Mesangial cell (primary cell): ENCODE measurements around the gene MZT2A. TPM values are rescaled to one million over a fixed set of nuclear protein-coding genes. Genes with fewer than 3 reads are reported as not detected.

Experiments
- total RNA-seq: library from RNA; depleted of rRNA; stranded (reverse); fragments of >200 nt; gene quantifications from 2 replicates; pipeline ENCODE4 v1.2.3, GENCODE V29; 2015

MZT2A gene, protein sequence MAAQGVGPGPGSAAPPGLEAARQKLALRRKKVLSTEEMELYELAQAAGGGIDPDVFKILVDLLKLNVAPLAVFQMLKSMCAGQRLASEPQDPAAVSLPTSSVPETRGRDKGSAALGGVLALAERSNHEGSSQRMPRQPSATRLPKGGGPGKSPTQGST
- 233 and 269 TPM in 2 replicates for total RNA-seq

DNA sequence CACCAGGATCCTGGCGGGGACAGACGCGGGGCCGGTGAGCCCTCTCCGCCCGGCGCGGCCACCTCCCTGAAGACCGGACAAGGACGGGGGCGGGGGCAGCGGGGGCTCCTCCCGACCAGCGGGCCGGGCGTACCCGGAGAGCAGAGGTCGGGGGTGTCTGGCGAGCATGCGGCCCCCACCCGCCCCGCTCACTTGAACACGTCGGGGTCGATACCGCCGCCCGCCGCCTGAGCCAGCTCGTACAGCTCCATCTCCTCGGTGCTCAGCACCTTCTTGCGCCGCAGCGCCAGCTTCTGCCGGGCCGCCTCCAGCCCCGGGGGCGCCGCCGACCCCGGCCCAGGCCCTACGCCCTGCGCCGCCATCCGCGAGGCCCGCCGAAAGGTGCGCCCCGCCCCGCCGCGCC is at the start of gene MZT2A:
TSS of gene MZT2A (minus strand) at position 383 of the 403 bp plus-strand sequence. CDS start at position 362, 21 bp downstream.

DNA sequence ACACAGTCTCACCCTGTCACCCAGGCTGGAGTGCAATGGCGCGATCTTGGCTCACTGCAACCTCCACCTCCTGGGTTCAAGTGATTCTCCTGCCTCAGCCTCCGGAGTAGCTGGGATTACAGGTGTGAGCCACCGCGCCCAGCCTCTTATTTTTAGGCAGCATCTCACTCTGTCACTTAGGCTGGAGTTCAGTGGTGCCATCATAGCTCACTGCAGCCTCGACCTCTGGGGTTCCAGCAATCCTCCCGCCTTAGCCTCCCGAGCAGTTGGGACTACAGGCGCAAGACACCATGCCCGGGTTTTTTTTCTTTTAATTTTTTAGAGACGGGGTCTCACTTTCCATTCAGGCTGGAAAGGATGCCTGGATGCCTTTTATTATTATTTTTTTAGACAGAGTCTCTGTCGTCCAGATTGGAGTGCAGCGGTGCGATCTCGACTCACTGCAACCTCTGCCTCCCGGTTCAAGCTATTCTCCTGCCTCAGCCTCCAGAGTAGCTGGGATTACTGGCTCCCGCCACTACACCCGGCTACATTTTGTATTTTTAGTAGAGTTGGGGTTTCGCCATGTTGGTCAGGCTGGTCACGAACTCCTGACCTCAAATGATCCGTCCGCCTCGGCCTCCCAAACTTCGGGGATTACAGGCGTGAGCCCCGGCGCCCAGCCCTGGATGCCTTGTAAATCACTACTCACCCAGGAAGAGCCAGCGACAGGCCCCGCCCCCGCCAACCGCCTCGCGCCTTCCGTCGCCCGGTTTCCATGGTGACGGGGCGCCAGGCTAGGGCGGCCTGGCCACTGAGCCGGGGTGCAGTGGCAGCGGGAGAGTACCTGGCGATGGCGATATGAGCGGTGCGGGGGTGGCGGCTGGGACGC is 35.2 kb upstream of the MZT2A start, which contains the start of gene CCDC74A:
TSS of gene CCDC74A (plus strand) at position 758 of the 871 bp plus-strand sequence. CDS start at position 841, 83 bp downstream.

DNA sequence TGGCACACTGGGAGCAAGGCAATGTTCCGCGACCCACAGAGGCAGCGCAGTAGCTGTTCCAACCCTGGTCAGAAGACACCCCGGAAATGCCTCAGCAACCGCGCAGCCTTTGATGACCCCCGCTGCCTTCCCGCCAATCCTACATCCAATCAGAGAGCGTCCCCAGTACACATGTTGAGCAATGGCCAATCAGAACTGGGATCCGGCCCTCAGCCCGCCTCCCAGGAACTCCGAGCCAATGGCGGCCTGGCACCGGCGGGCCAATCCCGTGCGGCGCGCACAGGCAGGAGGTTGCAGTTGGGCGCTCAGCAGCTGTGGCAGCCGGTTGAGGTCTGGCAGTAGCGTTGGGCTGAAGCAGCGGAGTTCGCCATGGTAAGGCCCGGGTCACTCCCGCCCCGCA is 16.4 kb downstream of the MZT2A start, which contains the start of gene TUBA3D:
TSS of gene TUBA3D (plus strand) at position 289 of the 400 bp plus-strand sequence. CDS start at position 370, 81 bp downstream.

Other genes starting within 250 kb of the MZT2A start
- under 0.01 TPM in 1 of 2 replicates, not detected in the other for gene RAB6D, start 128.2 kb downstream of the MZT2A start, total RNA-seq
- gene TUBA3D, start 16.3 kb downstream of the MZT2A start, total RNA-seq: not detected in 2 replicates
- gene CCDC74A, start 35.5 kb upstream of the MZT2A start, total RNA-seq: 22.3 and 65.8 TPM in 2 replicates